ENCODE data around the gene UNC13C. TPM values are rescaled to one million over a fixed set of nuclear protein-coding genes. Genes with fewer than 3 reads are reported as not detected.
A peak's percentile ranks its signal among the peaks of the same experiment; 100 is the strongest.
"Not testable (repeated sequence)": the region's sequence is repeated elsewhere in the genome, so short reads cannot be mapped to it uniquely, and the experiment has no call there.

The UNC13C gene
- polyA plus RNA-seq, 1 donor from 2014 or later, result 0.16 TPM

DNA sequence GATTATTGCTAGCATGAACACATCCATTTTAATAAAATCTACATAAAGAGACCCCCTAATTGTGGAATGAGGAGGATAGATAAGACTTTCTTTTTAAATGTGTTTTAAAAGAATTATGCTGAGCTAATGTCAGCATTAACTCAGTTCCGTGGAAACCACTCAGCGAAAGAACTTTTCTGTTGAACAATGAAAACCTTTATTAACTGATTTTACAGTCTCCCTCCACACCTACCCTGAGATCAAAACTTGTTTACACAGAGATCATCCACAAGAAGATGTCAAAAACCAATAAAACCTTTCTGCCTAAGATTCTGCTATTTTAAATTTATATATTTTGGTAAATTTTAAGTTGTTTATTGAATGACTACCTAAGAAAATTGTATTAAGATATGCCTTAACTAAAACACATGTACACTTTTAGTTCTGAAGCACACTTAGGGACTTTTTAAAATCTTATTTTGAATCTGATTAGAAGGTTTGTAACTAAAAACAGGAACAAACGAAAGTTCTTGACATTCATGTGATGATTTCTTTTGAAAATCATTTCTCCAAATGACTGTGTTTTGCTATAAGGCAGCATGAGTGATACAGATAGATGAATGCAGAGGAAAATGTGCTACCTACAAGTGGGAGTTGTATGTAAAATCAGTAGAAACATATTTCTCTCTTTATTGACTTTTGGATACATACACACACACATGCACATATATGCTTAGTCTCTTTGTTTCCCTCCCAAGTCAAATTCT is 369.0 kb downstream of the UNC13C start:
- Mint-ChIP-seq H3K36me3 (no peaks in the 10 kb centered on the region), H3K9me3 (peaks cover 3 to 7% (median 3%) of the 10 kb centered on the region in 3 donors), H3K4me1 (no peaks in the 10 kb centered on the region), H3K4me3 (no peak overlapping the region), H3K27me3 (no peaks in the 10 kb centered on the region), H3K27ac (no peak overlapping the region)

DNA sequence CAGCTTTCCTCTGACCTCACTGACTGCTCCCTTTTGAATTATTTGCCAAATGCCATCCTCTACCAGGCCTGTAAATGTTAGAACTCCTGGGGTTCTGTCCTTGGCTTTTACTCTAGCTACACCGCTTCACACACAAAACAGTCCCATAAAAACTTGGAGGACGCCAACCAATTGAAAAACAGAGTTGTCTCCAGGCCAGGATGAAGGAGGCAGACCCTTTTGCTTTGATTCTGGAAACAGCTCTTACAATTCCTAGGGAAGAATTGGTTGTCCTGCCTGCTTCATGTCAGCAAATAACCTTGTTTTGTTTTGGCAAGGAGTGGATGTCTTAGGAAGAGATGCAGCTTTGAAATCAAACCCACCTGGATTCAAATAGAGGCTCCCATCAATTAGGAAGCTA is 375.5 kb downstream of the UNC13C start:
- H3K9me3 Mint-ChIP-seq, result peaks cover 0 to 10% (median 5%) of the 10 kb centered on the region in 3 donors
- no peaks in the 10 kb centered on the region for H3K36me3 Mint-ChIP-seq
- H3K4me1 Mint-ChIP-seq, result no peaks in the 10 kb centered on the region
- no peaks in the 10 kb centered on the region for H3K27me3 Mint-ChIP-seq
- no peak overlapping the region for H3K27ac Mint-ChIP-seq
- no peak overlapping the region for H3K4me3 Mint-ChIP-seq

DNA sequence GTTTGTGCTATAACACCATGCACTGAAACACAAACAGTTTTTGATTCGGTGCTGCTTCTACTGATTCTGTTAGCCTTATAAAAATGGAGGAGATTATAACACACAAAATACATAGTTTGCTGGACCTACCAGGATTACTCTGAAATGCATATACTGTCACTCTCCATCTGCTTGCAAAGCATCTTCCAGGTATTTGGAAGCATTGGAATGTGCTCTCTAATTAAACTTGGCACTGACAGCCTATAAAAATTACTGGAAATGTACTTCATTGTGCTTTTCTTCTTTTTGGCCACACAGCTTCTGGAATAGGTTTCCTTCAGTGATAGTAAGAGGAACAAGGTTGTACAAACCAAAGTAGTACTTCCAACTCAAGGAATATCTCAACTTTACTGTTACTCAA is 376.1 kb downstream of the UNC13C start:
- Mint-ChIP-seq H3K4me1 (no peaks in the 10 kb centered on the region), H3K9me3 (peaks cover 4 to 12% (median 10%) of the 10 kb centered on the region in 3 donors), H3K36me3 (no peaks in the 10 kb centered on the region), H3K4me3 (no peak overlapping the region), H3K27ac (no peak overlapping the region), H3K27me3 (no peaks in the 10 kb centered on the region)

DNA sequence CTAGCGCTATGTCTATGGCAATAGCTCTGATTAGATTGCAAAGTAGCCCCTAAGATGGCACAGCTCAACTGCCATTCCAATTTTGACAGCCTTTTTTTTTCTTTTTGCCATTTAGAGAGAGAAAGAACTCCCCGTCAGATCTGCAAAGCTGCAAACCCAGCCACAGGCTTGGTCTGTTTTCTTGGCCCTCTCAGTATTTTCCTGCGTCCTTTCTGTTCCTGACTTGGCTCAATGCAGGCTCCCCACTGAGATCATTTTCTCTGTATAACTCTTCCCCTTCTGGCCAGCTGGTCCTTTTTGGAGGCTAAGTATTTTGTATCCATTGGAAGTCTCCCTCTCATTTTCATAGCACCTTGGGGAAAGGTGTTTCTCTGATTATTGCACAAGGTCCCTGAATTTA is 386.7 kb downstream of the UNC13C start:
- H3K9me3 Mint-ChIP-seq, result peaks cover 2 to 15% (median 8%) of the 10 kb centered on the region in 3 donors
- no peaks in the 10 kb centered on the region for H3K4me1 Mint-ChIP-seq
- peaks cover 3% of the 10 kb centered on the region for H3K36me3 Mint-ChIP-seq
- H3K27me3 Mint-ChIP-seq, result no peaks in the 10 kb centered on the region
- peak overlapping the region in 1 of 3 donors; percentile 24 for H3K27ac Mint-ChIP-seq
- H3K4me3 Mint-ChIP-seq, result no peak overlapping the region

DNA sequence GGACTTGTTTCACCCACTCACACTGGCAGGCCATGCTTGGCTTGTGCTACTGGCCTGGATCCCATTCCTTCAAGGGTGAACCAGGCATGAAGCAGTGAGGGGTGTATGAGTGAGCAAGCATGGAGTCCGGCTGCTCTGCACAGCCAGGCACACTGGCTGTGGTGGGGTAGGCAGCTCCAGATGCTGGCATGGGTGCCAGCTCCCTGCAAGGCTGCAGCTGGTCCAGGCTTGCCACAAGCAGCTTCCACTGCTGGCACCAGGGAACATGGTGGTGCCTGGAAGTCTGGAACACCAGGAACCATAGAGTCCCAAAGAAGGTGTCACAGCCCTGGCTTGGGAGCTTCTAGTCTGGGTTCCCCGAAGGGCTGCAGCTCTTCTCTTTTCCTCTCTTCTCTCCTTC is 395.1 kb downstream of the UNC13C start:
- H3K9me3 Mint-ChIP-seq, result peaks cover 0 to 5% (median 4%) of the 10 kb centered on the region in 3 donors
- H3K4me3 Mint-ChIP-seq, result no peak overlapping the region
- H3K4me1 Mint-ChIP-seq, result no peaks in the 10 kb centered on the region
- H3K36me3 Mint-ChIP-seq, result no peaks in the 10 kb centered on the region
- H3K27me3 Mint-ChIP-seq, result no peaks in the 10 kb centered on the region
- H3K27ac Mint-ChIP-seq, result no peak overlapping the region

DNA sequence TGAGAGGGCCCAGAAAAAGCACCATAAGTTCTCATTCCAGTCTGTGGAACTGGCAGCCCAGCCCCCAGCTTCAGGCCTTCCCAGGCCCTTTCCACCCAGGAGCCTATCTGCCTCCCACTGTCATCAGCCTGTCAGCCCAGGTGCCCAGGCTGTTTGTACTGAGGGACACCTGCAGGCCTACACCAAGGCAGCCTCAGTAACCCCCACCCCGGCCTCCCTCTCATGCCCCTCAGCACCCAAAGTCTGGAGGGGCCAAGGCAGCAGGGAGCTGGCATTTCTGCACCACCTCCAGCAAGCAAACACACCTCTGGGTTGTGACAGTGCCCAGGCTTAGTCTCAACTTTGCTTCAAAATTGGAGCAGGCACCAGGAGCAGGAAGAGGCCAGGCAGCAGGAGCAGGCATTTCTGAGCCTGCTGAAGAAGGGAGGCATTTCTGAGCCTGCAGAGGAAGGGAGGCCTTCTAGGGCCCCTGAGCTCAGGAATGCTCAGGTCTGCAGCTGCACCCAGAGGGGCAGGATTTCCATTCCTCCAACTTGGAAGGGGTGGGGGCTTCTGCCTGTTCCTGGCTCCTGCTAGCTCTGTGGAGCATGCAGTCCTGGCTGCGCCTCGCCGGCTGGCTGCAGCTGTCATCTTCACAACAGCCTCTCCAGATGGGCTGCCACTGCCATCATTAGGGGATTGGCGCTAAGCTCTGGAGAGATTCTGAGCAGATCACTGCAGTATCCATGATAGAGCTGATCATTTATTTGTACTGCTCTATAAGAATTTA is 396.1 kb downstream of the UNC13C start:
- H3K36me3 Mint-ChIP-seq, result no peaks in the 10 kb centered on the region
- H3K4me3 Mint-ChIP-seq, result no peak overlapping the region
- no peaks in the 10 kb centered on the region for H3K4me1 Mint-ChIP-seq
- H3K27ac Mint-ChIP-seq, result no peak overlapping the region
- H3K27me3 Mint-ChIP-seq, result no peaks in the 10 kb centered on the region
- peaks cover 0 to 5% (median 0%) of the 10 kb centered on the region in 3 donors for H3K9me3 Mint-ChIP-seq

DNA sequence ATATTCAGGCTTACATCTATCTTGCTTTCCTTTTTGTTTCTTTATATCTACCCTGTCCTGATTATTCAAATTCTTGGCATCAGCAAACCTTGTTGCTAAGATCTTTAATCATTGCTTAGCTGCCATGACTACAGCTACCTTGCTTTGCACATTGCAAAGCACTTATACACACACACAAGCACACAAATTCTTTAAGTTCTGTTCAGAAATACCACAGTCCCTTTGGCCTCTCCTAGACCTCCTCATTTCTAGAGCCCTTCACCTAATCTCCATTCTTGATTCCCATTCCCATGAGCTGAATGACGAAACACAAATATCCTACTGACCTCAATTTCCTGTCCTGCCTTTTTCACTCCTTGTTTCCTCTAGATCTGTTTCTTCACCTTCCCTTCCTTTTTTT is 409.6 kb downstream of the UNC13C start:
- Mint-ChIP-seq H3K9me3 (peaks cover 0 to 12% (median 7%) of the 10 kb centered on the region in 3 donors), H3K36me3 (no peaks in the 10 kb centered on the region), H3K27ac (no peak overlapping the region), H3K4me3 (no peak overlapping the region), H3K27me3 (peaks cover 3% of the 10 kb centered on the region), H3K4me1 (no peaks in the 10 kb centered on the region)

DNA sequence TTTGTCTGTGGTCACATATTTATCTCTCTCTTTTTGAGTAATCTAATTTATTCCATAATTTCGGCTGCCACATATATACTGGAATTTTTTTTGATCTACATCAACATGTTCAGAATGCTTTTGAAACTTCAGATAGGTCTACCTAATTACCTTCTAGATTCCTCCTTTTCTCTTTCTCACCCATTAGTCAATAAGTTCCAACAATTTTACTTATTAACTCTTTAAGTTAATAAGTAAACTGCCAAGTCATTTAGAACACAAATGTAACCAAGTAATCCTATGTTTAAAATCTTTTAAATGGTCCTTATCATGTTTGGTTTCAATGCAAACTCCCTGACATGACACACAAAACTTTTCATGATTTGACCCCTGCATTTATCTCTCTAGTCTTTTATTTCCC is 410.5 kb downstream of the UNC13C start:
- peaks cover 0 to 9% (median 7%) of the 10 kb centered on the region in 3 donors for H3K9me3 Mint-ChIP-seq
- no peaks in the 10 kb centered on the region for H3K36me3 Mint-ChIP-seq
- H3K27ac Mint-ChIP-seq, result no peak overlapping the region
- no peak overlapping the region for H3K4me3 Mint-ChIP-seq
- H3K27me3 Mint-ChIP-seq, result peaks cover 3% of the 10 kb centered on the region
- no peaks in the 10 kb centered on the region for H3K4me1 Mint-ChIP-seq

DNA sequence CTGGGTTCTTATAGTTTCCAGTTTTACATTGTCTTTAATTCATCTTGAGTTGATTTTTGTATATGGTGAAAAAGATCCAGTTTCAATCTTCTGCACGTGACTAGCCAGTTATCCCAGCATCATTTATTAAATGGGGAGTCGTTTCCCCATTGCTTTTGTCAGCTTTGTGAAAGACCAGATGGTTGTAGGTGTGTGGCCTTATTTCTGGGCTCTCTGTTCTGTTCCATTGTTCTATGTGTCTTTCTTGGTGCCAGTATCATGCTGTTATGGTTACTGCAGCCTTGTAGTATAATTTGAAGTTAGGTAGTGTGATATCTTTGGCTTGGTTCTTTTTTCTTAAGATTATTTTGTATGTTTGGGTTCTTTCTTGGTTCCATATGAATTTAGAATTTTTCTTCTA is 432.2 kb downstream of the UNC13C start:
- H3K9me3 Mint-ChIP-seq, result peaks cover 0 to 4% (median under 1%) of the 10 kb centered on the region in 3 donors
- no peaks in the 10 kb centered on the region for H3K27me3 Mint-ChIP-seq
- H3K27ac Mint-ChIP-seq, result no peak overlapping the region
- H3K36me3 Mint-ChIP-seq, result no peaks in the 10 kb centered on the region
- no peaks in the 10 kb centered on the region for H3K4me1 Mint-ChIP-seq
- H3K4me3 Mint-ChIP-seq, result no peak overlapping the region

DNA sequence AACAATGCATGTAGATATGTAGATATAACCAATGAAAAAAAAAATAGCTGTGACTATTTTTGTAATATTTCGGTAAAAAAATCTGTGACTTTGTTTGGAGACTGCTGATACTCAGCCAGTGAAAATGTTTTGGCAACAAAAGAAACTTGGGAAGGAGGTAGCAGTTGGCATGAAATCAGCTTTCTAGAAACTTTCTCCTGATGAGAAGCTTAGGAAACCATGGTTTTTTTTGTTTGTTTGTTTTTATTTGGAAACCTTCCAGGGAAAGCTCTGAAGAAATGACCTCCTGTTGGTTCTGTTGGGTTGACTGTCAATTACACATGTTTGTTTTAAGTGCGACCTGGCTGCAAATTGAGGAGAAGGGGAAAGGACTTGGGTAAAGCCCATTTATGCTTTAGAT is 445.9 kb downstream of the UNC13C start:
- Mint-ChIP-seq H3K9me3 (peaks cover 1 to 9% (median 6%) of the 10 kb centered on the region in 3 donors), H3K36me3 (no peaks in the 10 kb centered on the region), H3K4me3 (no peak overlapping the region), H3K4me1 (no peaks in the 10 kb centered on the region), H3K27me3 (no peaks in the 10 kb centered on the region), H3K27ac (no peak overlapping the region)

DNA sequence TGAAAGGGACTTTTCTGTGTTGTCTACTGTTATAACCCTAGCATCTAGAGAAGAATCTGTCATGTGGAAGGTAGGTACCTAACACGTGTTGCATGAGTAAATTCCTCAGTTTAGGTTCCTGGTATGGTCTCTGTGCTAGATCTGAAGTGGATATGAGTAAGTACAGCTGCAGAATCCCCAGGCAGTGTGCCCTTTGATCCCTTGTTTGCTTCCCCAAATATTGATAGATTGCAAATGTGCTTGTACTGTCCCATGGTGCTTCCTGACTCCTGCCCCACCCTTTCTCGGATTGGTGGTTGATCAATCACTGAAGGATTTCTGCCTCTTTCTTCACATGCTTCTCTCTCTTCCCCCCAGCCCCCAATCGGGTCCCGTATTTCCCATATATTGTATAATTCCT is 450.4 kb downstream of the UNC13C start:
- H3K27me3 Mint-ChIP-seq, result no peaks in the 10 kb centered on the region

DNA sequence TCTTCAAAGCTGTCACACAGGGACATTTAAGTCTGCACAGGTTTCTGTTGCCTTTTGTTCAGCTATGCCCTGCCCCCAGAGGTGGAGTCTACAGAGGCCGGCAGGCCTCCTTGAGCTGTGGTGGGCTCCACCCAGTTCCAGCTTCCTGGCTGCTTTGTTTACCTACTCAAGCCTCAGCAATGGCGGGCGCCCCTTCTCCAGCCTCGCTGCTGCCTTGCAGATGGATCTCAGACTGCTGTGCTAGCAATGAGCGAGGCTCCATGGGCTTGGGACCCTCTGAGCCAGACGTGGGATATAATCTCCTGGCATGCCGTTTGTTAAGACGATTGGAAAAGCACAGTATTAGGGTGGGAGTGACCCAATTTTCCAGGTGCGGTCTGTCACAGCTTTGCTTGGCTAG is 472.0 kb downstream of the UNC13C start:
- H3K27ac Mint-ChIP-seq, H3K27me3 Mint-ChIP-seq, H3K4me3 Mint-ChIP-seq, H3K4me1 Mint-ChIP-seq, H3K36me3 Mint-ChIP-seq: not testable (repeated sequence)
- peaks cover 9 to 12% (median 10%) of the 10 kb centered on the region in 3 donors for H3K9me3 Mint-ChIP-seq

More for the DNA sequence above, 450.4 kb downstream of the UNC13C start:
- Mint-ChIP-seq H3K4me1 (no peaks in the 10 kb centered on the region), H3K27ac (no peak overlapping the region), H3K4me3 (no peak overlapping the region), H3K9me3 (peaks cover 2 to 6% (median 6%) of the 10 kb centered on the region in 3 donors), H3K36me3 (no peaks in the 10 kb centered on the region)

DNA sequence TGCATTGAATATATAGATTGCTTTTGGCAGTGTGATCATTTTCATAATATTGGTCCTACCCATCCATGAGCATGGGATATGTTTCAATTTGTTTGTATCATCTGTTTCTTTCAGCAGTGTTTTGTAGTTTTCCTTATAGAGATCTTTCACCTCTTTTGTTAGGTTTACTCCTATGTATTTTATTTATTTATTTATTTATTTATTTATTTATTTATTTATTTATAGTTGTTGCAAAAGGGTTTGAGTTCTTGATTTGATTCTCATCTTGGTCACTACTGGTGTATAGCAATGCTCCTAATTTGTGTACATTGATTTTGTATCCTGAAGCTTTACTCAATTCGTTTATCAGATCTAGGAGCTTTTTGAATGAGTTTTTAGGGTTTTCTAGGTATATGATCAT is 478.2 kb downstream of the UNC13C start:
- Mint-ChIP-seq H3K9me3 (peaks cover 14 to 34% (median 19%) of the 10 kb centered on the region in 3 donors), H3K36me3 (peaks cover 2% of the 10 kb centered on the region), H3K4me1 (no peaks in the 10 kb centered on the region), H3K4me3 (no peak overlapping the region), H3K27ac (no peak overlapping the region), H3K27me3 (no peaks in the 10 kb centered on the region)

DNA sequence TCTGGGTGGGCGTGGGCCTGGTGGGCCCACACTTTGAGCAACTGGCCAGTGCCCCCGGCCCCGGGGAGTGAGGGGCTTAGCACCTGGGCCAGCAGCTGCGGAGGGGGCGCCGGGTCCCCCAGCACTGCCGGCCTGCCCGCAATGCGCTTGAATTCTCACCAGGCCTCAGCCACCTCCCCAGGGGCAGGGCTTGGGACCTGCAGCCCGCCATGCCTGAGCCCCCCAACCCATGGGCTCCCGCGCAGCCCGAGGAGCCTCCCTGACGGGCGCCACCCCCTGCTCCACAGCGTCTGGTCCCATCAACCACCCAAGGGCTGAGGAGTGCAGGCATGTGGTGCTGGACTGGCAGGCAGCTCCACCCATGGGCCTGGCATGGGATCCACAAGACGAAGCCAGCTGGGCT is 484.3 kb downstream of the UNC13C start:
- H3K4me3 Mint-ChIP-seq, result no peak overlapping the region
- H3K27me3 Mint-ChIP-seq, result no peaks in the 10 kb centered on the region
- H3K27ac Mint-ChIP-seq, result no peak overlapping the region
- no peaks in the 10 kb centered on the region for H3K4me1 Mint-ChIP-seq
- no peaks in the 10 kb centered on the region for H3K36me3 Mint-ChIP-seq
- peaks cover 4 to 16% (median 4%) of the 10 kb centered on the region in 3 donors for H3K9me3 Mint-ChIP-seq

DNA sequence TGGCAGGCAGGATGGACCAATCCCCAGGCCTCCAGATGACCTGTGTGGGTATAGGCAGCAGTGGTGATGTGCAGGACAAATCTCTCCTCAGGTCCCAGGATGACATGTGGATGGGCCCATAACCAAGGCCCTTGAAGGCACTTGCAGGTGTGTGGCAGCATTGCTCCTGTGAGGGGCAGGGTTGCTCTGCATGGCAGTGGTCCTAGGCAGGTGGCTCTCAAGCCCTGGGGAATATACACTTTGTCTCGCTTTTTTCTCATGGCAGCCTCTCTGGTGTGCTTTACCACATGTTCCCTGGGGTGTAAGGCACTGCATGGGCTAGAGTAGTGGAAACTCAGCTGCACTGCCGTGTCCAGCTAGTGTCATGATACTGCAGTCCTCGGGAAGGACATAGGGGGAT is 503.6 kb downstream of the UNC13C start:
- no peaks in the 10 kb centered on the region for H3K4me1 Mint-ChIP-seq
- no peaks in the 10 kb centered on the region for H3K27me3 Mint-ChIP-seq

DNA sequence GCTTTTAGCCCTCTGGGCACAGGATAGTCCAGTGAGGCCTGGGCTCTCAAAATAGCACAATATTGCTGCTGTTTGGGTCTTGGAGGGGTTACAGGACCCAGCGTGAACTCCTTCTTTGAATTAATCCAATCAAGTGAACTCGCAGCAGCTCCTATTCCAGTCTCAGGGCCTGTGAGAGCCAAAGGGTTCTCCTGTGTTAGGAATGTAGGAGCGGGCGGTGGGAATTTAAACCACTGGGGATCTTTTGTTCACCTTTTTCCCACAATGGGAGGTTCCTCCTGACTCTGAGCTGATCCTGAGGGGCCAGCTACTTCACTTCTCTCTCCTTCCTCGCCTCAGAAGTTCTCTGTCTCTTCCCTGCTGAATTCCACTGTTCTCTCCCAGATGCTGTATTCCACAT is 504.0 kb downstream of the UNC13C start:
- Mint-ChIP-seq H3K27ac (no peak overlapping the region), H3K36me3 (no peaks in the 10 kb centered on the region), H3K4me3 (no peak overlapping the region), H3K27me3 (no peaks in the 10 kb centered on the region), H3K9me3 (peaks cover 5 to 9% (median 8%) of the 10 kb centered on the region in 3 donors), H3K4me1 (no peaks in the 10 kb centered on the region)

More for the DNA sequence above, 503.6 kb downstream of the UNC13C start:
- no peaks in the 10 kb centered on the region for H3K36me3 Mint-ChIP-seq
- H3K4me3 Mint-ChIP-seq, result no peak overlapping the region
- peaks cover 5 to 9% (median 8%) of the 10 kb centered on the region in 3 donors for H3K9me3 Mint-ChIP-seq
- no peak overlapping the region for H3K27ac Mint-ChIP-seq
